ENCODE data around the gene PTS. TPM values are rescaled to one million over a fixed set of nuclear protein-coding genes. Genes with fewer than 3 reads are reported as not detected.
"Not testable (repeated sequence)": the region's sequence is repeated elsewhere in the genome, so short reads cannot be mapped to it uniquely, and the experiment has no call there.

PTS gene
- total RNA-seq, 4 donors from 2014 or later, result 23.4 to 81.5 (median 38.5) TPM

GRCh38 chr11:112195951-112196351 is 30.3 kb upstream of the PTS start:
- ATAC-seq (no peak), DNase-seq (no peak)
- no peaks in the 10 kb centered on the region for H3K27me3 ChIP-seq
- H3K27ac ChIP-seq, result no peak overlapping the region
- intact Hi-C loops (cut with DNase I; ENCODE audit: low total_unique reads) (no loop called here), in situ Hi-C loops (cut with MboI; ENCODE audit: low sequenced_read_pairs in 4 of 4) (no loop called here)
- H3K4me3 ChIP-seq, result no peak overlapping the region
- H3K36me3 ChIP-seq, result no peaks in the 10 kb centered on the region
- H3K4me1 ChIP-seq, result peaks cover 5 to 7% of the 10 kb centered on the region in 2 donors
- TF ChIP-seq POLR2A (IDR thresholded peaks at IDR 0.05) (no peak), CTCF (IDR thresholded peaks at IDR 0.05 in 4 of 5, conservative IDR thresholded peaks at IDR 0.05 in 1 of 5) (no peak)
- H3K9me3 ChIP-seq, result no peaks in the 10 kb centered on the region

- H3K9me3 ChIP-seq, result no peaks in the 10 kb centered on the region
- no peak overlapping the region for H3K4me3 ChIP-seq
- TF ChIP-seq POLR2A (IDR thresholded peaks at IDR 0.05), result no peak
- no peak for TF ChIP-seq CTCF (IDR thresholded peaks at IDR 0.05 in 4 of 5, conservative IDR thresholded peaks at IDR 0.05 in 1 of 5)
- no peak overlapping the region for H3K27ac ChIP-seq
- H3K27me3 ChIP-seq, result no peaks in the 10 kb centered on the region
- peaks cover 5 to 7% of the 10 kb centered on the region in 2 donors for H3K4me1 ChIP-seq
- intact Hi-C loops (cut with DNase I; ENCODE audit: low total_unique reads), result no loop called here
- ATAC-seq, result no peak
- no peak for DNase-seq
- in situ Hi-C loops (cut with MboI; ENCODE audit: low sequenced_read_pairs in 4 of 4), result no loop called here
- no peaks in the 10 kb centered on the region for H3K36me3 ChIP-seq
Measured at GRCh38 chr11:112196519-112197087, 29.6 kb upstream of the PTS start.

- H3K4me3 ChIP-seq; H3K9me3 ChIP-seq; H3K4me1 ChIP-seq; intact Hi-C loops (cut with DNase I; ENCODE audit: low total_unique reads); ATAC-seq; H3K27me3 ChIP-seq; DNase-seq; H3K27ac ChIP-seq; in situ Hi-C loops (cut with MboI; ENCODE audit: low sequenced_read_pairs in 4 of 4); H3K36me3 ChIP-seq: not testable (repeated sequence)
Measured at GRCh38 chr11:112199101-112199500, 27.1 kb upstream of the PTS start.

GRCh38 chr11:112200252-112200651 is 26.0 kb upstream of the PTS start:
- no peaks in the 10 kb centered on the region for H3K27me3 ChIP-seq
- no peaks in the 10 kb centered on the region for H3K36me3 ChIP-seq
- in situ Hi-C loops (cut with MboI; ENCODE audit: low sequenced_read_pairs in 4 of 4), result loop anchor here in 1 of 4 donors (25.0 kb wide), 1 partner anchor 1087 kb away; no protein-coding TSS in a partner anchor
- no peaks in the 10 kb centered on the region for H3K9me3 ChIP-seq
- no peak overlapping the region for H3K27ac ChIP-seq
- H3K4me3 ChIP-seq, result no peak overlapping the region
- TF ChIP-seq CTCF (IDR thresholded peaks at IDR 0.05 in 4 of 5, conservative IDR thresholded peaks at IDR 0.05 in 1 of 5) (no peak), POLR2A (IDR thresholded peaks at IDR 0.05) (no peak)
- no peak for DNase-seq
- intact Hi-C loops (cut with DNase I; ENCODE audit: low total_unique reads), result no loop called here
- ATAC-seq, result no peak
- no peaks in the 10 kb centered on the region for H3K4me1 ChIP-seq

GRCh38 chr11:112206071-112206470 is 20.2 kb upstream of the PTS start:
- Histone ChIP-seq H3K27ac (no peak overlapping the region), H3K4me1 (no peaks in the 10 kb centered on the region), H3K4me3 (no peak overlapping the region), H3K27me3 (no peaks in the 10 kb centered on the region), H3K9me3 (no peaks in the 10 kb centered on the region), H3K36me3 (no peaks in the 10 kb centered on the region)
- intact Hi-C loops (cut with DNase I; ENCODE audit: low total_unique reads), result no loop called here
- TF ChIP-seq POLR2A (IDR thresholded peaks at IDR 0.05), result no peak
- no peak for TF ChIP-seq CTCF (IDR thresholded peaks at IDR 0.05 in 4 of 5, conservative IDR thresholded peaks at IDR 0.05 in 1 of 5)
- DNase-seq, result no peak
- in situ Hi-C loops (cut with MboI; ENCODE audit: low sequenced_read_pairs in 4 of 4), result loop anchor here in 1 of 4 donors (25.0 kb wide), 1 partner anchor 1081 kb away; no protein-coding TSS in a partner anchor
- ATAC-seq, result no peak
